Measurements from ENCODE around the gene KHDC4. TPM values are rescaled to one million over a fixed set of nuclear protein-coding genes. Genes with fewer than 3 reads are reported as not detected.

The KHDC4 gene
- total and polyA plus RNA-seq, 2 of the 13 experiments (the other 11 are each of a cell fraction or from before 2014, with no cell fraction given): 33.5 to 92.0 TPM

DNA sequence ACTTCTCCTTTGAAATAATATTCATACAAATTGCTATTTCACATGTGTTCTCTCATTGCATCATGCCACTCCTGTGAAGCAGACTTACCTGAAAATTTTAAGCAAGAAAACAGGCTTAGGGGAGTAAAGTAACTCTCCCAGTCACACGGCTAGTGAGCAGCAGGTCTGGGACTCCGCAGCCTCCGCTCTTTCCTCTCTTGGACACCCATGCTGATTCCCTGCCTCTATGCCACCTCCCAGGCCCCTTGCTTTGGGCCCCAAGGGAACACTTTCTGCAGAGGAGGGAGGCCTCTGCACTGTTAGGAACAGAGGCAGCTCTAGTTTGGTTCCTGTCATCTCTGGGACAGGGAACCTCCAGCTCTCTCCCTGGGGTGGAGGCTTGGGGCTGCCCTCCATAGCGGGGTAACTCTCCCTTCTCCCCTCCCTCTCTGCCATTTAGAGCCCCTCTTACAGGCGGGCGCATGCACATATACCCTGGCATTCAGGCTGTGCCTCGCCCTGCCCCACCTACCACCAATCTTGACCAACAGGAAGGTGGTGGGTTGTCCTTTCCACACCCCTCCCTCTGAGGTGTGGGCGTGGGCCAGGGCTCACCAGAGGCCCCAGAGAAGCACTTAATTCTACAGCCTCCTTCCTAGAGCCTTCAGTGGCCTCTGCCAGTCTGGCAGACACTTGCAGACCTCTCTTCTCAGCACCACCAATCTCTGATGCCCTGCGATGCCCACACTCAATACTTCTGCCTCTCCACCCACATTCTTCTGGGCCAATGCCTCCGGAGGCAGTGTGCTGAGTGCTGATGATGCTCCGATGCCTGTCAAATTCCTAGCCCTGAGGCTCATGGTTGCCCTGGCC lies 7.0 kb upstream of the KHDC4 start, which contains the start of gene RXFP4 (continued):
- TF ChIP-seq, protein P1, sequence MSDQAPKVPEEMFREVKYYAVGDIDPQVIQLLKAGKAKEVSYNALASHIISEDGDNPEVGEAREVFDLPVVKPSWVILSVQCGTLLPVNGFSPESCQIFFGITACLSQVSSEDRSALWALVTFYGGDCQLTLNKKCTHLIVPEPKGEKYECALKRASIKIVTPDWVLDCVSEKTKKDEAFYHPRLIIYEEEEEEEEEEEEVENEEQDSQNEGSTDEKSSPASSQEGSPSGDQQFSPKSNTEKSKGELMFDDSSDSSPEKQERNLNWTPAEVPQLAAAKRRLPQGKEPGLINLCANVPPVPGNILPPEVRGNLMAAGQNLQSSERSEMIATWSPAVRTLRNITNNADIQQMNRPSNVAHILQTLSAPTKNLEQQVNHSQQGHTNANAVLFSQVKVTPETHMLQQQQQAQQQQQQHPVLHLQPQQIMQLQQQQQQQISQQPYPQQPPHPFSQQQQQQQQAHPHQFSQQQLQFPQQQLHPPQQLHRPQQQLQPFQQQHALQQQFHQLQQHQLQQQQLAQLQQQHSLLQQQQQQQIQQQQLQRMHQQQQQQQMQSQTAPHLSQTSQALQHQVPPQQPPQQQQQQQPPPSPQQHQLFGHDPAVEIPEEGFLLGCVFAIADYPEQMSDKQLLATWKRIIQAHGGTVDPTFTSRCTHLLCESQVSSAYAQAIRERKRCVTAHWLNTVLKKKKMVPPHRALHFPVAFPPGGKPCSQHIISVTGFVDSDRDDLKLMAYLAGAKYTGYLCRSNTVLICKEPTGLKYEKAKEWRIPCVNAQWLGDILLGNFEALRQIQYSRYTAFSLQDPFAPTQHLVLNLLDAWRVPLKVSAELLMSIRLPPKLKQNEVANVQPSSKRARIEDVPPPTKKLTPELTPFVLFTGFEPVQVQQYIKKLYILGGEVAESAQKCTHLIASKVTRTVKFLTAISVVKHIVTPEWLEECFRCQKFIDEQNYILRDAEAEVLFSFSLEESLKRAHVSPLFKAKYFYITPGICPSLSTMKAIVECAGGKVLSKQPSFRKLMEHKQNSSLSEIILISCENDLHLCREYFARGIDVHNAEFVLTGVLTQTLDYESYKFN (CRISPR knock-in tag; conservative IDR thresholded peaks at IDR 0.05): no peak; the same call in 1 of the 2 replicates
- no peak for TF ChIP-seq AHR (CRISPR knock-in tag; IDR thresholded peaks at IDR 0.05)
- no peak for TF ChIP-seq KMT2A (CRISPR knock-in tag; IDR thresholded peaks at IDR 0.05)
- TF ChIP-seq, protein P2, sequence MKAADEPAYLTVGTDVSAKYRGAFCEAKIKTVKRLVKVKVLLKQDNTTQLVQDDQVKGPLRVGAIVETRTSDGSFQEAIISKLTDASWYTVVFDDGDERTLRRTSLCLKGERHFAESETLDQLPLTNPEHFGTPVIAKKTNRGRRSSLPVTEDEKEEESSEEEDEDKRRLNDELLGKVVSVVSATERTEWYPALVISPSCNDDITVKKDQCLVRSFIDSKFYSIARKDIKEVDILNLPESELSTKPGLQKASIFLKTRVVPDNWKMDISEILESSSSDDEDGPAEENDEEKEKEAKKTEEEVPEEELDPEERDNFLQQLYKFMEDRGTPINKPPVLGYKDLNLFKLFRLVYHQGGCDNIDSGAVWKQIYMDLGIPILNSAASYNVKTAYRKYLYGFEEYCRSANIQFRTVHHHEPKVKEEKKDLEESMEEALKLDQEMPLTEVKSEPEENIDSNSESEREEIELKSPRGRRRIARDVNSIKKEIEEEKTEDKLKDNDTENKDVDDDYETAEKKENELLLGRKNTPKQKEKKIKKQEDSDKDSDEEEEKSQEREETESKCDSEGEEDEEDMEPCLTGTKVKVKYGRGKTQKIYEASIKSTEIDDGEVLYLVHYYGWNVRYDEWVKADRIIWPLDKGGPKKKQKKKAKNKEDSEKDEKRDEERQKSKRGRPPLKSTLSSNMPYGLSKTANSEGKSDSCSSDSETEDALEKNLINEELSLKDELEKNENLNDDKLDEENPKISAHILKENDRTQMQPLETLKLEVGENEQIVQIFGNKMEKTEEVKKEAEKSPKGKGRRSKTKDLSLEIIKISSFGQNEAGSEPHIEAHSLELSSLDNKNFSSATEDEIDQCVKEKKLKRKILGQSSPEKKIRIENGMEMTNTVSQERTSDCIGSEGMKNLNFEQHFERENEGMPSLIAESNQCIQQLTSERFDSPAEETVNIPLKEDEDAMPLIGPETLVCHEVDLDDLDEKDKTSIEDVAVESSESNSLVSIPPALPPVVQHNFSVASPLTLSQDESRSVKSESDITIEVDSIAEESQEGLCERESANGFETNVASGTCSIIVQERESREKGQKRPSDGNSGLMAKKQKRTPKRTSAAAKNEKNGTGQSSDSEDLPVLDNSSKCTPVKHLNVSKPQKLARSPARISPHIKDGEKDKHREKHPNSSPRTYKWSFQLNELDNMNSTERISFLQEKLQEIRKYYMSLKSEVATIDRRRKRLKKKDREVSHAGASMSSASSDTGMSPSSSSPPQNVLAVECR (CRISPR knock-in tag; IDR thresholded peaks at IDR 0.05; ENCODE audit: borderline replicate concordance): peak; percentile 10; the same call in 1 of the 2 replicates
- TF ChIP-seq NR2F2 (IDR thresholded peaks at IDR 0.05; ENCODE audit: borderline replicate concordance, low read depth): no peak; the same call in 1 of the 2 replicates
- TF ChIP-seq PCBP1 (IDR thresholded peaks at IDR 0.05; ENCODE audit: borderline replicate concordance, low read depth, low read length): 0 out of 2 replicates have a peak, but pooled peaks have one; percentile 14
- no peak for TF ChIP-seq ZNF639 (CRISPR knock-in tag; conservative IDR thresholded peaks at IDR 0.05)
- no peak for TF ChIP-seq HOXA7 (CRISPR knock-in tag; IDR thresholded peaks at IDR 0.05)
- no peak for TF ChIP-seq UBTF (CRISPR knock-in tag; IDR thresholded peaks at IDR 0.05)
- TF ChIP-seq HNRNPK (IDR thresholded peaks at IDR 0.05; ENCODE audit: low read depth, low read length, poor library complexity, severe bottlenecking): no peak
- no peak for TF ChIP-seq HMG20A (CRISPR knock-in tag; IDR thresholded peaks at IDR 0.05; ENCODE audit: borderline replicate concordance)
- TF ChIP-seq HDAC1 (CRISPR knock-in tag; IDR thresholded peaks at IDR 0.05): no peak
- TF ChIP-seq HMG20B (CRISPR knock-in tag; conservative IDR thresholded peaks at IDR 0.05): no peak
- no peak for TF ChIP-seq EED (CRISPR knock-in tag; IDR thresholded peaks at IDR 0.05)
- no peak for TF ChIP-seq ZZZ3 (CRISPR knock-in tag; IDR thresholded peaks at IDR 0.05; ENCODE audit: borderline replicate concordance)
- no peak for TF ChIP-seq HNF4G (IDR thresholded peaks at IDR 0.05; ENCODE audit: borderline replicate concordance, low read depth, low read length)
- no peak for TF ChIP-seq HNF4G (CRISPR knock-in tag; IDR thresholded peaks at IDR 0.05; ENCODE audit: borderline replicate concordance, low read depth)
